Effector CD8-positive, alpha-beta T cell (primary cell): ENCODE data around the gene DMXL1.
"Not testable (repeated sequence)": the region's sequence is repeated elsewhere in the genome, so short reads cannot be mapped to it uniquely, and the experiment has no call there.

ENCODE experiments used
- DNase-seq: peaks from one replicate; lab custom pipeline; 2025; lab: John Stamatoyannopoulos, UW

Gene DMXL1

GRCh38 chr5:119212676-119213075 is 141.8 kb downstream of the DMXL1 start:
- no peak for DNase-seq

- DNase-seq: no peak
Observed at GRCh38 chr5:119217183-119217582, 146.3 kb downstream of the DMXL1 start.

- no peak for DNase-seq
Observed at GRCh38 chr5:119218830-119219782, 148.2 kb downstream of the DMXL1 start.

GRCh38 chr5:119220576-119221197 is 149.8 kb downstream of the DMXL1 start:
- DNase-seq: no peak

GRCh38 chr5:119221330-119221729 is 150.4 kb downstream of the DMXL1 start:
- no peak for DNase-seq

- DNase-seq: no peak
Observed at GRCh38 chr5:119229950-119230349, 159.1 kb downstream of the DMXL1 start.

GRCh38 chr5:119238265-119239118 is 167.6 kb downstream of the DMXL1 start:
- DNase-seq: no peak

- DNase-seq: no peak
Observed at GRCh38 chr5:119239119-119239417, 168.2 kb downstream of the DMXL1 start.

GRCh38 chr5:119239826-119240225 is 168.9 kb downstream of the DMXL1 start:
- not testable (repeated sequence) for DNase-seq

GRCh38 chr5:119243888-119244287 is 173.0 kb downstream of the DMXL1 start:
- no peak for DNase-seq

GRCh38 chr5:119250946-119251901 is 180.3 kb downstream of the DMXL1 start:
- no peak for DNase-seq

GRCh38 chr5:119255571-119256356 is 184.9 kb downstream of the DMXL1 start:
- DNase-seq: no peak

- no peak for DNase-seq
Observed at GRCh38 chr5:119257613-119258012, 186.7 kb downstream of the DMXL1 start.

GRCh38 chr5:119263639-119264038 is 192.8 kb downstream of the DMXL1 start:
- no peak for DNase-seq

GRCh38 chr5:119264186-119264585 is 193.3 kb downstream of the DMXL1 start:
- no peak for DNase-seq

GRCh38 chr5:119267958-119268386 is 197.1 kb downstream of the DMXL1 start:
- DNase-seq: peak; percentile 71

- peak; percentile 84 for DNase-seq
Observed at GRCh38 chr5:119268387-119269060, 197.6 kb downstream of the DMXL1 start.

- DNase-seq: no peak
Observed at GRCh38 chr5:119269061-119269944, 198.4 kb downstream of the DMXL1 start.

GRCh38 chr5:119270121-119270565 is 199.3 kb downstream of the DMXL1 start:
- DNase-seq: no peak
